ENCODE data around the gene TSFM.

DNA sequence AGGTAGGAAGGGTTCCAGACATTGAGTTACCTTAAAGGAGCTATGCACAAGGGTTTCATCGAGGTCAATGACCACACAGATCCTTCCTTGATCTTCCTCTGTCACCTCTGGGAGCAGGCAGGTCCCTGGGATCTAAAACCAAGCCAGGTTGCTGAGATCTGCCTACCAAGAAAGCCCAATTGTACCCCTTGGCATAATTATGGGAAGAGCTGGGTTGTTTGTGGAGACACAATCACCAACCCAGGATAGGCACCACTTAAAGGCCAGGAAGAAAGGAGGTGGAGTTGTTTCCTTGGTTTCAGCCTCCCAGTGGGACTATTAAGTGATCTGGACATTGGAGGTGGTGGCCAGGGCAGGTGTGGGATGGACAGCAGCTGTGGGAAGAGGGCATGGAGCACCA lies 44.4 kb downstream of the TSFM start:
- TF ChIP-seq BHLHE40 (IDR thresholded peaks at IDR 0.05; ENCODE audit: low read depth, low read length) (no peak), RFX5 (IDR thresholded peaks at IDR 0.05; ENCODE audit: low read depth, low read length) (no peak), SMC3 (IDR thresholded peaks at IDR 0.05; ENCODE audit: low read depth, low read length) (no peak), POLR2A (IDR thresholded peaks at IDR 0.05; ENCODE audit: low read depth, low read length) (no peak), ELK1 (IDR thresholded peaks at IDR 0.05; ENCODE audit: borderline replicate concordance, low read depth, low read length) (no peak), NFE2L2 (IDR thresholded peaks at IDR 0.05; ENCODE audit: low read depth, low read length) (no peak), CEBPB (IDR thresholded peaks at IDR 0.05; ENCODE audit: low read depth, low read length) (no peak), MXI1 (IDR thresholded peaks at IDR 0.05; ENCODE audit: borderline replicate concordance, low read depth, low read length) (no peak)
- TF ChIP-seq, protein P1, sequence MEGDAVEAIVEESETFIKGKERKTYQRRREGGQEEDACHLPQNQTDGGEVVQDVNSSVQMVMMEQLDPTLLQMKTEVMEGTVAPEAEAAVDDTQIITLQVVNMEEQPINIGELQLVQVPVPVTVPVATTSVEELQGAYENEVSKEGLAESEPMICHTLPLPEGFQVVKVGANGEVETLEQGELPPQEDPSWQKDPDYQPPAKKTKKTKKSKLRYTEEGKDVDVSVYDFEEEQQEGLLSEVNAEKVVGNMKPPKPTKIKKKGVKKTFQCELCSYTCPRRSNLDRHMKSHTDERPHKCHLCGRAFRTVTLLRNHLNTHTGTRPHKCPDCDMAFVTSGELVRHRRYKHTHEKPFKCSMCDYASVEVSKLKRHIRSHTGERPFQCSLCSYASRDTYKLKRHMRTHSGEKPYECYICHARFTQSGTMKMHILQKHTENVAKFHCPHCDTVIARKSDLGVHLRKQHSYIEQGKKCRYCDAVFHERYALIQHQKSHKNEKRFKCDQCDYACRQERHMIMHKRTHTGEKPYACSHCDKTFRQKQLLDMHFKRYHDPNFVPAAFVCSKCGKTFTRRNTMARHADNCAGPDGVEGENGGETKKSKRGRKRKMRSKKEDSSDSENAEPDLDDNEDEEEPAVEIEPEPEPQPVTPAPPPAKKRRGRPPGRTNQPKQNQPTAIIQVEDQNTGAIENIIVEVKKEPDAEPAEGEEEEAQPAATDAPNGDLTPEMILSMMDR (conservative IDR thresholded peaks at IDR 0.05; ENCODE audit: low read depth, low read length) = no peak
